Stimulated activated CD4-positive, alpha-beta T cell treated with anti-CD3 and anti-CD28 coated beads, Interleukin-12 subunit alpha, Interleukin-12 subunit beta, amount 100 ng/mL, for 24 hours (primary cell): Measurements from ENCODE around the gene TLE2.

Experiments
- DNase-seq, 2 experiments: peaks; one replicate each; pipeline ENCODE4 v3.0.0-alpha.2; 2020; ENCODE audit warnings: low read depth in 2 of 2

Gene TLE2

DNA sequence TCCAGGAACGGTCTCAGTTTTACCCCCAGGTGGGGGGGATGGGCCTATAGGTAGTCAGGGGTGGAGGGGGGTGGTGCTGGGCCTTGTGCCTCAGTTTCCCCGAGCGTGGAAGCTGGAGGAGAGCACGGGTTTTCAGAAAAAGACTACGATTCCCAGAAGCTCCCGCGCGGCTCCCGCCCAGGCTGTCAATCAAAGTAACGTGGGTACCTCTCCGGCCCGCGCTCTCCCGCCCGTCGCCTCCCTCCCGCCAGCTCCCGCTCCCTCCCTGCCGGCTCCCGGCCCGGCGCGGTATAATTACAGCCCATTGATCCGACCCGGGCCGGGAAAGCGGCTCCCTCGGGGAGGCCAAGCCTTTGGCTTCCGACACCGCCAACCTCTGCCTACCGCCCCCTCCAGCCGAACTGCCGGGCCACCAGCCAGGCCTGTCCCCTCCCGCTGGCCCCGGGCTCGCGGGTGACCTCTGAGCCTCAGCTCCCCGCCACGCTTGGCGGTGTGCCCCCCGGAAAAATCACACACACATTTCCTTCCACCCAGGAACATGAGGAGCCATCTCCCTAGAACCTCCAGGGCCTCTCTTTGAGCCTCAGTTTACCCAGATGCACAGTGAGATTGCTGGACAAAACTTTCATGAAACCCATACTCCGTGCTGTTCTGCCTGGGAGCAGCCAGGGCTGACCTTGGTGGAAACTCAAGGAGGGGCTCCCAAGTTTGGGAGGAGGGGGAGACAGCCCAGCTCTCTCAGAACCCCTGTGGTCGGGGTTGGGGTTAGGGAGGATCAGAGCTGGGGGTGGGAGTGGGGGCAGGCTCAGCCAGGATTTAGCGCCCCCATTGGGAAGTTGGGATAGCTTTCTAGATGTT lies 7.3 kb upstream of the TLE2 start:
- DNase-seq, result peak; percentile 69 to 78

DNA sequence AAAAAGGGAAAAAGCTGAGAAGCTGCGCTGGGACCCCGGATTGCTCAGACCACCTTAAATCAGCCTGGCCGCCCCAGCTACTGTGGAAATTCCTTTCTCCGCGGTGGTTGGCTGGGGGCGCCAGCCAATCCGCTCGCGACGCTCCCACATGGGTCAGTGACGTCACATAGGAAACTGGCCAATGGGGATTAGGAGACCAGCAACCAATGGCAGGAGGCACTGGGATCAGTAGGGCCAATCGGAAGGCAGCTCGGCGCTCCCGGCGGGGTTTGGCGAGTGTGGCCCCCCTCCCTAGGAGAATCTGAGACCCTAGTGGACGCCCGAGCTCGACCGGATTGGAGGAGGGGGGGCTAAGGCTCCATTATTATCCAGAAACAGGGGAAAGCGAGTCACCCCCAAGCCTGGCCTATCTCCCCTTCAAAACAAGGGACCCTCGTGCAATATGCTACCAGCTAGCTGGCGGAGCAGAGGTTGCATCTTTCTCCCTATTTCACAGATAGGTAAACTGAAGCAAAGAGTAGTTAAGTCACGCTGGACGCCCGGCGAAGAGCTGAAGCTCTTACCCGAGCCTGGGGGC lies 6.5 kb upstream of the TLE2 start:
- peak; percentile 90 to 92 for DNase-seq

DNA sequence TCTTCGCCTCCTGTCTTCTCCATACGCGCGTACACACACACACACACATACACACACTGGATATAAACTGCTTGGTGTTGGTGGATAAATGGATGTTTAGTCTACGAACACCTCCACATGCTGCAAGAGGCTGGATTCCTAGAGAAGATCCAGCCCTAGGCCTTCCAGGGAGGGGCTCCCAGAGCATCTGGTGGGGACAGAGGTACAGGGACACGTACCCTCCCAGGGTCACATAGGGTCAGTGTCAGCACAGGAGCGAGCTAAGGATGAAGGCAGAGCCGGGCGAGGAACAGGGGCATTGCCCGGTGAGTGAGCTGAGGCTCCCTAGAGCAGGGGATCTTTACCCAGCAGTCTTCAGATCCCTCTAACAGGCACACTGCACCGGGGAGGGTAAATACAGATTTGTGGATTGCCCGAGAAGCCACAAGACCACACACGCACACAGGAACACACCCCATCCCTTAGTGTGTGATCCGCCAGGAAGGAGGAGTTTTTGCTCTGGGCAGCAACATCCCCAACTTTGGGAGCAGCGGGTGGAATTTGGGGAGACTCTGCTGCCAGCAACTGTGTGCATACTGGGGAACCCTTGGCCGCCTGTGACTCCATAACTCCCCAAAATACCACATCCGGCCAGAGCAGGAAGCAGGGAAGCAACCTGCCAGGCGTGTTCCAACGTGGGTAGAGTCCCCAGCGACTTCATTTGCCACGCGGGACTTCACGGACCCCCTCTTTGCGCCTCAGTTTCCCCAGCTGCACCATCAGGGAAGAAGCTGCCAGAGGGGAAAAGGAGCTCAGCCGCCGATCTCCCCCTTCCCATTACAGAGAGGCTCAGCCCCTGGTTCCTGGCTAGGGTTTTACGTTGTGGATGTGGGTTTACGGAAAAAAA lies 5.8 kb upstream of the TLE2 start:
- peak in 1 of 2 experiments; percentile 50 for DNase-seq

DNA sequence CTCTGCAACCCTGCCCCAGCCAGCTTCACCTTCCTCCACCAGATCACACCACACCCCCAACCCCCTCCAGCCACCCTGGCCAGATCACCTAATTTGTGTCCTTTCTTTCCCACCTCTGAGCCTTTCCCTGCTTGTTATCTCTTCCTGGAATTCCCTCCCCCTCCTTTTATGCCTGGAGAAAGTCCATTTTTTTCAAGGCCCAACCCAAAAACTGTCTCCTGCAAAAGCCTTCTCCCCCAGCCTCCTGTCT lies 5.3 kb upstream of the TLE2 start:
- no peak for DNase-seq

DNA sequence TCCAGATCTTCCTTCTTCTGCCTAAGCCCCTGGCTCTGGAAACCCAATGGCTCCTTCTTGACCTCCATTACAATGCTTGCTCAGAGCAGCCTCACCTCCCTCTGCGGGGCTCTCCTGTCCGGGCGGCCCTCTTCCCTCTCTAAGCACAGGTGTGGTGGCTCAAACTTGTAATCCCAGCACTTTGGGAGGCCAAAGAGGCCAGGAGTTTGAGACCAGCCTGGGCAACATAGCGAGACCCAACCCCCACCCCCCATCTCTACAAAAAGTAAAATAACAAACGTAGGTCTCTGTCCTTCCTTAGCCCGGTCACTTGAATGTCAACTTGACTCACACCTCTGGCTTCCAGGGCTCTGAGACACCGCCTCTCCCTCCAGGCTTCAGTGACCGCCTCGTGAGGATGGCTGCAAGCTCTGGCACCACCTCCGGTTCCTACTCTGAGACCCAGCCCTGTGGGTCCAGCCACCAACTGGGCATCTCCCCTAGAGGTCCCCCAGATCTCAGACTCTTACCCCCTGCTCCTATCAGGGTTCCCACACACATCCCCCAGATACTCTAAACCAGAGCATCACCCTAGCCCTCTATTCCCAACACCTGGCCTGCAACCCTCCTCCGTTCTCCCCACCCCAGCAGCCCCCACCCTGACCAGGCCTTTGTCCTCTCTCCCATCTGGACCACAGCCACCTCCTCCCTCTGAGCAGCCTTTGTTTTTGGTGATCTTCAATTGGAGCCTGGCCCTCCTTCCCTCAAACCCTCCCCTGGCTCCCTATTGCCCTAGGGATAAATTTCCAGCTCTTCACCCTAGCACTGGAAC lies 4.7 kb upstream of the TLE2 start:
- no peak for DNase-seq

DNA sequence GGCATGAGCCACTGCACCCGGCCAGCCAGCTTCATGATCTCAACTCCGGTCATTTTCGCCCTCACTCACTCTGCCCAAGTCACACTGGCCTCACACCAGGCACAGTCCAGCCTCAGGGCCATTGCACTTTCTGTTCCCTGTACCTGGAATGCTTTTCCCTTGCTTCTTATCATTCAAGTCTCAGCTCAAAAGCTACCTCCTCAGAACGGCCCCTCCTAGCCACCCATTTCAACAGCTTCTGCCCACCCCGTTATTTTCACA lies 2.5 kb upstream of the TLE2 start:
- no peak for DNase-seq

DNA sequence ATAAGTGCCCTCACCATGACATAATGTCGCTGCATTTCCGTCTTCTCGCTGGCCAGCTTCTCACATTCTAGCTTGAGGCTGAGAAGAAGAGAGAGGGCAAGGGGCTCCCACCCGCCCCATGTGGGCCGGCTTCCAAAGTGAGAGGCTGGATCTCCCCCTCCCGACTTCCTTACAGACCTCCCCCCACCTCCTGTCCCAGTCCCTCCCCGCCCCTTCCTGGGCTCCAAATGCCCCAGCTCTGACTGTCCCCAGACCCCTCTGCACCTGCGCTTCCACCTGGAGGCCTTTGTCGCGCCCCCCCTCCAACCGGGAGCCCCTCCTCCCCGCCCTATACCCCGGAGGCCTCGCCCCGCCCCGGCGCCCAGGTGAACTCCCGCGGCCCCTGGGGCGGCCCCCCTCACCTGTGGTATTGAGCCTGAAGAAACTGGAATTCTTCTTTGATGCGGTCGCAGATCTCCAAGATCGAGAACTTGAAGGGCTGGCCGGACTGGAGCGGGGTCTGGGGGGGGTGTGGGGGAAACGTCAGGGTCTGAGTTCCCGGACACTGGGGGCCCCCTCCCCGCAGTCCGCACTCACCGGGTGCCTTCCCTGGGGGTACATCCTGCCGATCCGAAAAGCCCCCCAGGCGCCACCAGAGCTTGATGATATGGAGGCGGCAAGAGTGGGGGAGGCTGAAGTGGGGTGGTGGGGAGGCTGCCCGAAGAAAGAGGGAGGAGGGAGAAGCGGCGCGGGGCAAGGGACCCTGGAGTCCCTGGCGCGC lies 595 bp downstream of the TLE2 start:
- no peak for DNase-seq

DNA sequence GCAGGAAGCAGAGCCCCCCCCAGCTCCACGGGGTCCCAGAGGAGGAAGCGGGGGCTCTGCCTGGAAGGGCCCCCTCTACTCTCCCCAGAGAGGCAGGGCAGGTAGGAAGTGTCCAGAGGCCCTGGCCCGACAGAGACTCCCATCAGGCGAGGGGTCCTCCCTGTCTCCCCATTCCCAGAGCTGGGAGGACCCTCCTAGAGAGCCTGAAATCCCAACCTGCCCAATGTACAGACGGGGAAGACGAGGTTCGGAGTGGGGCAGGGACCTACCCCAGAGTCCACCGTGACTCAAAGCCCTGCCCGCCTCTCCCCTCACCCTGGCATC lies 1.1 kb downstream of the TLE2 start:
- no peak for DNase-seq

DNA sequence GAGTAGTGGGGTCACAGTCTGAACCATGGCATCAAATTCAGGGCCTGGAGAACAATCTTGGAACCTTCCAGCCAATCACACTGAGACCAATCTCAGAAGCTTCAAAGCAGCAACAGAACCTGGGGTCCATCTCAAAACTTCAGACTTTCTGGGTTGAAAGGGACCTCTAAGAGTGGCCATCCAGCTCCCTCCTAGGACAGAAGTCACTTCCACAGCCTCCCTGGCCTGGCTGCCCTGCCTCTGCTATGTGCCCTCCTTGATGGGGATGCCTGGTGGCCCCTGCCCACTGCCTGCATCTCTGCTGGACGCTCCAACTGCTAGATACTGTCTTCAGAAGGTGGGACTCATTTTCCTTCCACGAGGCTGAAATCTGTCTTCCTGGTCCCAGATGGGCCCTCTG lies 1.8 kb downstream of the TLE2 start:
- DNase-seq, result no peak

DNA sequence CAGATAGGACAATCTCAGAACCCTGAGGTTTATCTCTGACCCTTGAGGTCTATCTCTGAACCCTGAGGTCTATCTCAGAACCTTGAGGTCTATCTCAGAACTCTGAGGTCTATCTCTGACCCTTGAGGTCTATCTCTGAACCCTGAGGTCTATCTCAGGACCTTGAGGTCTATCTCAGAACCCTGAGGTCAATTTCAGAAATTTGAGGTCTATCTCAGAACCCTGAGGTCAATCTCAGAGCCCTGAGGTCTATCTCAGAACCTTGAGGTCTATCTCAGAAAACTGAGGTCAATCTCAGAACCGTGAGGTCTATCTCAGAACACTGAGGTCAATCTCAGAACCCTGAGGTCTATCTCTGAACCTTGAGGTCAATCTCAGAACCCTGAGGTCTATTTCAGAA lies 2.3 kb downstream of the TLE2 start:
- DNase-seq, result no peak

DNA sequence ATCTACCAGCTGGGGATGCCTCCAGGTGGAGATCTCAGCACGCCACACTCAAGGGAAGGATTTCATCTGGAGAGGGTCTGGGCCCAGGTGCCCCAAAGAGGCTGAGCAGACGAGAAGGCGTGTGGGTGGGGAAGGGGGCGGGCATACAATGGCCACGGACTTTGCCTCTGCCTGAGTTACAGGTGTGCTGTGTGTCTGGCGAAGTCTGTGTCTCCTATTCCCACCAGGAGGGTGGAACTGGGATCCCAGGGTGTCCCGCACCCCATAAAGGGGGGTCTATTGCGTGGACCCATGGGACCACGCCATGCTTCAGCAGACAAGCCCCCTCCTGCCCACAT lies 3.6 kb downstream of the TLE2 start:
- no peak for DNase-seq

DNA sequence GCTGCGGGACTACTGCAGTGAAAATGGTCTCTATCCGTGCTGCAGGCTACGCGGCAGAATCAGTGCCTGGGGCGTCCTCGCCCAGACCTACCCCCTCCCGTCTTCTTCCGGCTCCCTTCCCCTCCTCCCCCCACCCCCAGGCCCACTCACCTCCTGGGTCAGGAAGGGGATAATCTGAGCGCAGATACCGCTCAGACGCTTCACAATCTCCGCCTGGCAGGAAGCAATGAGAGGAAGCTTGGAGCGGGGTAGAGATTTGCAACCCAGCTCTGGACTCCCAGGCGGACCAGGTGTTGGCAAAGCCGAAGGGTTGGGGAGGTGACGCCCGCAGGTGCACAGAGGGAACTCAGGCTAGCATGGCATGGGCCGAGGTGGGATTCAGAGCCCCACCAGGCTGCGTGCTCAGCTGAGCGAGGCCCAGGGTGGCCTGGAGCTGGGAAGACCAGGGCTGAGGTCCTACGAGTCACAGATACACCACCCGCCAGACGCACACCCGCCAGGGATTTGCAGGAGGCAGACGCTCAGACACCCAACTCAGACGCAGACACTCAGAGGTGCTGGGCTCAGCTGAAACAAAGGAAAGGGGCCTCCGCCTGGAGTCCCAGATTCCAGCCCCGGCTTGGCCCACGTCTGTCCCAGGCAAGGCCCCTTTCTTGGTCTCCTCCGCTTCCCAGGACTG lies 4.1 kb downstream of the TLE2 start:
- no peak for DNase-seq

DNA sequence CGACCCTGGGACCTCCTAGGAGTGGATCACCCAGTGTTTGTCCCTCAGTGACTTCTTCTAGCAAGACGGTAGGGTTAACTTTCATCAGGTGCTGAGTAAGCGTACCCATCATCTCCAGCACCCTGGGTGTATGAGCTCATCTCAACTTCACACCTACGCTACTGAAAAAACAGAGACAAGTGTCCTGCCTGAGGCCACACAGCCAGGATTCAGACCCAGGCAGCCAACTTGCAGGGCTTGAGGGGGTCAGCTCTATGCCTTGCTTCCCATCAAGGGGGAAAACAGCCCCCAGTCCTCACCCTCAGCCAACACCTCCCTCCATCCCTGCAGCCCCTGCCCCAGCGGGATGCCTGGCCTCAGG lies 4.6 kb downstream of the TLE2 start:
- DNase-seq, result no peak

DNA sequence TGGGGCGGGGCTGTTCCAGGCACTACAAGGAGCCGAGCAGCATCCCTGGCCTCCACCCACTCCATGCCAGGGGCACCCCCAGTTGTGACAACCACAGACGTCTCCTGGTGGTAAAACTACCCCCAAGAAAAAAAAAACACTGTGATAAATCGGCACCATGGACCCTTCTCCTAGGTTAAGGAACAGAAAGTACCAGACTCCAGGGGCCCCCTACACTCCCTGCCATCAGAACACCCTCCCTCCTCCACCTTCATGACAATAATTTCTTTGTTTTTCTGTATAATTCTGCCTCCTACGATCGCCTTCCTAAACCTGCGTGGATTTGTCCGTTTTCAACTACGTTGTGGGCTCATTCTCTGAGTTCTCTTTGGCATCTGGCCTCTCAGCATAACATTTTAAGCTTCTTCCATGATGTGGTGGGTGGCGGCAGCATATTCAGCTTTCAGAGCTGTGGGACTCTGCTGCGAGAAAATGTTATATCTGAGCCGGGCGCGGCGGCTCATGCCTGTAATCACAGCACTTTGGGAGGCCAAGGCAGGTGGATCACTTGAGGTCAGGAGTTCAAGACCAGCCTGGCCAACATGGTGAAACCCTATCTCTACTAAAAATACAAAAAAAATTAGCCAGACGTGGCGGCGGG lies 8.6 kb downstream of the TLE2 start:
- DNase-seq, result no peak

DNA sequence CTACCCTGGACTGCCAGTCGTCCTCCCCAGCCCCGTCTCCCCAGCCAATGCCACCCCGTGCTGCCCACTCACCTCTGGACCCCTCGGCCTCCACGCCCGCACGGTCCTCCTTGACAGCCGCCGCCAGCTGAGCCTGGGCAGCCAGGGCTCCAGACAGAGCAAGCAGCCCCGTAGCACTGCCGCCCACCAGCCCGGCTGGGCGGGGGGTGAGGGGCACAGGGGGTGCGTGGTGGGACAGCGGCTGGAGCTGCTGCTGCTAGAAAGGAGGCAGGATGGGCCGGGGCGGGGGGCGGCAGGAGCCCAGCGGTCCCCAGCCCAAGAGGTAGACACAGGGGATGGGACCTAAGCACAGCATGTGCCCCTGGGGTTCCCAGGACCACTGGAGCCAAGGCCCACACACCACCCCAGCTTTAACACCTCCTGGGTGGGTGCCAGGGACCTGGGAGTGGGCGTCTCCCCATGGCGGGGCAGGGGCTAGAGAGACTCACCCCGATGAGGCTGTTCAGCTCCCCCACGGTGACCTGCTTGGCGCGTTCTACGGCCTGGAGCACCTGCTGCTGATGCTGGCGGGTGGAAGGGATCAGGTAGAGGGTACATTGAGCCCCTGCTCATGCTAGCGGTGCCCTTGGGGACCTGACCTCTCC lies 9.7 kb downstream of the TLE2 start:
- DNase-seq, result no peak

DNA sequence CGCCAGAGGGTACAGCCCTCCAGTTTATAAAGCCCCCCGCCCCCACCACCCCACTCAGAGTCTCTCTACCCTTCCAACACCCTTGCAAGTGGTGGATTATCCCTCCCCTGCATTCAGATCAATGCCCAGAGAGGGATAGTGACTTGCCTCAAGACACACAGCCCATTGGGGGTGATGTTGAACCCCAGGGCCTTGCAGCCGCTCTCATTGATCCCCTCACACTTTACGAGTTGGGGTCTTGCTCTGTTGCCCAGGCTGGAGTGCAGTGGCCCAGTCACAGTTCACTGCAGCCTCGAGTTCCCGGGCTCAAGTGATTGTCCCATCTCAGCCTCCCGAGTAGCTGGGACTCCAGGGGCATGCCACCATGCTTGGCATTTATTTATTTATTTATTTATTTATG lies 11.2 kb downstream of the TLE2 start:
- DNase-seq, result no peak

DNA sequence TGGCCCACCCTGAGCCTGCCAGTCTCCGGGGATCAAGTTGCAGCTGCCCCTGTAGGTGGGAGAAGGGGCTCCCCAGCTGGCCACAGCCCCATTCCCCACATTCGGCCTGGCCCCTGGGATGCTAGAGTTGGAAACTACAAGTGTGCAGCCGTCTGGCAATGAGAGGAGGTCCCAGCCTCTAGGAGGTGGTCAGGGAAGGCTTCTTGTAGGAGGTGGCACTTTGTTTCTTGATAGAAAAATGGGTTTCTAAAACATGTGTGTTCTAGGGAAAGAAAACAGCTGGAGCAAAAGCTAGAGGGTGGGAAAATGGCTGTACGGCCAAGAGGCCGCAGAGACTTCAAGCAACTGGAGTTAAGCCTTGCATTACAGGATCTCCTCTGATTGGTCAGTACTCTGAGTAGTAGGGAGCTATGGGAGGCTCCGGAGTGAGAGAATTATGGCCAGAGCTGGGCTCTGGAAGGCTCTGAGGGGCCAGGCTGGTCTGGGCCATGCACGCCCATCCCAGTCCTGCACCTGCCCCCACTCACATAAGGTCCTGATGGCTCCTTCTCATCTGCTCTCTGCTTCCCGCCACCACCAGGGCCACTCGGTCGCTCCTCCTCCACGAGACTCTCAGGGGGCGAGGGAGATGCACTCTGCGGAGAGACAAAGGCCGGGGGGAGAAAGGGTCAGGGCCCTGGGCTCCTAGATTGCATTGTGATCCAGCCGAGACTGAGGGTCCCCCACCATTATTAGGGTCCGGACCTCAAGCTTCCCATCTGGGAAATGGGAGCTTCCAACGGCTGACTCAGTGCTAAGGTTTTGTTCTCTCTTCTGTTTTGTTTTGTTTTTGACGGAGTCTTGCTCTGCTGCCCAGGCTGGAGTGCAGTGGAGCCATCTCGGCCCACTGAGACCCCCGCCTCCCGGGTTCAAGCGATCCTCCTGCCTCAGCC lies 13.7 kb downstream of the TLE2 start:
- no peak for DNase-seq

DNA sequence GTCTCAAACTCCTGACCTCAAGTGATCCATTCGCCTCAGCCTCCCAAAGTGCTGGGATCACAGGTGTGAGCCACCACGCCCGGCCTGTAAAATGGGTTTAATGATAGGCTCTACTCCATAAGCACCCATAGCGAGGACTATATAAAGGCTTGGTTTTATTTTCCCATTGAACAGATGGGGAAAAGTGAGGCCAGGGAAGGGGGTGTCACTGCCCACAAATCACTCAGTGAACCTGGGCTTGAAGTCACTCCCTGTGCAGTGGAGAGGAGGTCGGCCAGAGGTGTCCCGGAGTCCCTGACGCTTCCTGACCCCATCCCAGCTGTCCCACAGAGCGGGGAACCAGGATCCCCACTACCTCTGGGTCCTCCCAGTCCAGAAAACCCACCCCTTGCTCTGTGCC lies 14.9 kb downstream of the TLE2 start:
- no peak for DNase-seq

DNA sequence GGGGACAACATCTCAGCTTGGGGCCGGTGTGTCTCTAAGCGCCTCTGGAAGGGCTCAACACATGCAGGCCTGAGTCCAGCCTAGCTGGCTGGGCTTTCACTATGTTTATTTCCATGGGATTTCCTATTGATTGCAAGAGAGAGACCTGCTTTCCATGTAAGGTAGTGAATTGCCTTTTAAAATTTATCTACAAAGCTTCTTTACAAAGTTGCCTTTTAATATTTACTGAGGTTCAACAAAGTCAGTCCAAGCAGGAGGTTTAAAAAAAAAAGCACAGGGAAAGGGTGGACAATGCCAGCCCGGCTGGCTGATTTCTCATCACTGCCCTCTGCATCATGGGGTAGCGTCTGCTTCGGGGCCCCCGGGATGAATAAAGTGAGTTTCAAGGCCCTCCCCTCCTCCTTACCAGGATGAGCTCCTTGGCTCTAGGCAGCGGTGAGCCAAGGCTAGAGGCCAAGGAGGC lies 15.8 kb downstream of the TLE2 start:
- no peak for DNase-seq
